Kidney epithelial cell (primary cell): Measurements from ENCODE around the gene YAP1. TPM values are rescaled to one million over a fixed set of nuclear protein-coding genes. Genes with fewer than 3 reads are reported as not detected.
A peak's percentile ranks its signal among the peaks of the same experiment; 100 is the strongest.

Experiments
- DNase-seq: peaks from one replicate; pipeline ENCODE4 v3.0.0-alpha.2; 2010; ENCODE audit warnings: low read depth
- H3K27me3 ChIP-seq: 2 replicates; pipeline ENCODE4 v1.6.0; 2011; ENCODE audit warnings: low read length; ENCODE audit not compliant: control insufficient read depth, insufficient read depth
- H3K36me3 ChIP-seq: 2 replicates; pipeline ENCODE4 v1.5.1; 2011; ENCODE audit warnings: low read length; ENCODE audit not compliant: control insufficient read depth, insufficient read depth
- H3K4me3 ChIP-seq: 2 replicates; pipeline ENCODE4 v1.5.1; 2011; ENCODE audit warnings: low read depth, mild to moderate bottlenecking, control low read depth, low read length
- CTCF ChIP-seq: IDR thresholded peaks from 2 replicates; pipeline ENCODE4 v1.5.1; 2011; ENCODE audit warnings: mild to moderate bottlenecking, moderate library complexity, low read length, control low read depth, inconsistent platforms; ENCODE audit not compliant: insufficient read depth, poor library complexity, severe bottlenecking
- total RNA-seq: library from RNA; depleted of rRNA; stranded (reverse); fragments of >200 nt; gene quantifications from 2 replicates; pipeline ENCODE4 v1.2.3, GENCODE V29; 2015

Gene YAP1
- total RNA-seq, result 94.4 and 120 TPM in 2 replicates

- no peak for DNase-seq
- no peaks in the 10 kb centered on the region for H3K36me3 ChIP-seq
- H3K27me3 ChIP-seq, result no peaks in the 10 kb centered on the region
- H3K4me3 ChIP-seq, result peak within 1 kb of the TSS; percentile 95
- TF ChIP-seq CTCF, result no peak
Observed at GRCh38 chr11:102109896-102110760, at the start of gene YAP1. Gene YAP1, plus strand, starts transcription at chr11:102110447. Its CDS starts 402 bp downstream, at chr11:102110849.

- DNase-seq, result no peak
- Histone ChIP-seq H3K27me3 (no peaks in the 10 kb centered on the region), H3K36me3 (no peaks in the 10 kb centered on the region), H3K4me3 (no peak overlapping the region)
- peak; percentile 21 for TF ChIP-seq CTCF
Observed at GRCh38 chr11:102061276-102061675, 49.0 kb upstream of the YAP1 start.

GRCh38 chr11:102062106-102062505, 48.1 kb upstream of the YAP1 start:
- DNase-seq, result no peak
- Histone ChIP-seq H3K36me3 (no peaks in the 10 kb centered on the region), H3K4me3 (no peak overlapping the region), H3K27me3 (no peaks in the 10 kb centered on the region)
- TF ChIP-seq CTCF, result no peak

GRCh38 chr11:102064316-102064715, 45.9 kb upstream of the YAP1 start:
- H3K4me3 ChIP-seq, result no peak overlapping the region
- no peaks in the 10 kb centered on the region for H3K27me3 ChIP-seq
- no peak for TF ChIP-seq CTCF
- H3K36me3 ChIP-seq, result no peaks in the 10 kb centered on the region
- DNase-seq, result no peak

- Histone ChIP-seq H3K27me3 (no peaks in the 10 kb centered on the region), H3K36me3 (no peaks in the 10 kb centered on the region), H3K4me3 (no peak overlapping the region)
- no peak for TF ChIP-seq CTCF
- DNase-seq, result no peak
Observed at GRCh38 chr11:102070766-102071165, 39.5 kb upstream of the YAP1 start.
